VCaP (cell line): ENCODE data around the gene LTBP2.

Experiments used
- H3K27ac ChIP-seq: fragments of 450-650 bp; 2 replicates; pipeline ENCODE4 v1.5.1; 2017
- TF ChIP-seq, protein P1 (sequence below): fragments of 450-650 bp; conservative IDR thresholded peaks from 2 replicates; pipeline ENCODE4 v1.5.1; 2017; ENCODE audit warnings: mild to moderate bottlenecking, moderate library complexity

LTBP2 gene

DNA sequence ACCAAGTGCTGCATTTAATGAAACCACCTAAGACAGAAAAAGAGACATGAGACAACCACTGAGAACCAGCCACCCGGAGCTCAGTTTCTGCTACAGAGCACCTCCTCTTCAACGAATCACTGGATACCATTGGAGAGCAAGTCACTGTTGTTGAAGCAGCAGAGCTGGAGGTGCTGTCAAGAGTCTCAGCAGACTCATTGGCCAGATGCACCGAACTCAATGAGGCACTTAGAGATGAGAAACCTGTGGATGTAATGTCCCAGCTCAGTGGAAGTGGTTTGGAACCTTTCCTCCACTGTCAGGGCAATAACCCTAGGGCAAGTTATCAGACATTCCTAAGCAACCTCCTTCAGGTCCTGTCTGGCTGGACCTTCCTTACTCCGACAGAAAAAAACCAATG lies 132.0 kb downstream of the LTBP2 start:
- TF ChIP-seq, protein P1, sequence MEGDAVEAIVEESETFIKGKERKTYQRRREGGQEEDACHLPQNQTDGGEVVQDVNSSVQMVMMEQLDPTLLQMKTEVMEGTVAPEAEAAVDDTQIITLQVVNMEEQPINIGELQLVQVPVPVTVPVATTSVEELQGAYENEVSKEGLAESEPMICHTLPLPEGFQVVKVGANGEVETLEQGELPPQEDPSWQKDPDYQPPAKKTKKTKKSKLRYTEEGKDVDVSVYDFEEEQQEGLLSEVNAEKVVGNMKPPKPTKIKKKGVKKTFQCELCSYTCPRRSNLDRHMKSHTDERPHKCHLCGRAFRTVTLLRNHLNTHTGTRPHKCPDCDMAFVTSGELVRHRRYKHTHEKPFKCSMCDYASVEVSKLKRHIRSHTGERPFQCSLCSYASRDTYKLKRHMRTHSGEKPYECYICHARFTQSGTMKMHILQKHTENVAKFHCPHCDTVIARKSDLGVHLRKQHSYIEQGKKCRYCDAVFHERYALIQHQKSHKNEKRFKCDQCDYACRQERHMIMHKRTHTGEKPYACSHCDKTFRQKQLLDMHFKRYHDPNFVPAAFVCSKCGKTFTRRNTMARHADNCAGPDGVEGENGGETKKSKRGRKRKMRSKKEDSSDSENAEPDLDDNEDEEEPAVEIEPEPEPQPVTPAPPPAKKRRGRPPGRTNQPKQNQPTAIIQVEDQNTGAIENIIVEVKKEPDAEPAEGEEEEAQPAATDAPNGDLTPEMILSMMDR: no peak
- H3K27ac ChIP-seq: no peak overlapping the region

GRCh38 chr14:74478996-74479635 lies 132.9 kb downstream of the LTBP2 start:
- TF ChIP-seq, protein P1: peak; percentile 93

GRCh38 chr14:74476607-74477006 lies 135.4 kb downstream of the LTBP2 start:
- TF ChIP-seq, protein P1: no peak
- H3K27ac ChIP-seq: no peak overlapping the region

More at GRCh38 chr14:74478996-74479635, 132.9 kb downstream of the LTBP2 start:
- H3K27ac ChIP-seq: no peak overlapping the region

- TF ChIP-seq, protein P1: no peak
- H3K27ac ChIP-seq: no peak overlapping the region
Observed at GRCh38 chr14:74476107-74476506, 135.9 kb downstream of the LTBP2 start.

- H3K27ac ChIP-seq: no peak overlapping the region
- TF ChIP-seq, protein P1: no peak
Observed at GRCh38 chr14:74475678-74476077, 136.4 kb downstream of the LTBP2 start.

DNA sequence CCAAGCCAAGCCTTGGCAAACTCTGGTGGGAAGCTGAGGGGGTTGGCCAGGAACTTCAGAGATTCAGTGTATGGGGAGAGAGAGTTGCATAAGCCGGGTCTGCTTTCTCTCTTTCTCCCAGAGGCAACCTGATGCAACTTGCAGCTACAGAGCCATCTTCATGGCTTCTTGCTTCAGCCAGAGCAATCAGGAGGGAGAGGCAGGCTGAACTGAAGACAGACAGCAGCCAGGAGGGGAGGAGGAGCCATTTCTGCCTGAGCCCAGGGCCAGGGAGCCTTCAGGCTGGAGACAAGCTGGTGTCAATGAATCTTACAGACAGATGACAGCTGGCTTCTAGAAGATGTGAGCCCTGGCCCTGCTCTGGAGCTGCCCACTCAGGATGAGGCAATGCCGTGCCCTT lies 137.7 kb downstream of the LTBP2 start:
- no peak overlapping the region for H3K27ac ChIP-seq
- TF ChIP-seq, protein P1: no peak

GRCh38 chr14:74472601-74473000 lies 139.4 kb downstream of the LTBP2 start:
- TF ChIP-seq, protein P1: no peak
- no peak overlapping the region for H3K27ac ChIP-seq
